ENCODE results near the gene RAD51D.
A peak's percentile ranks its signal among the peaks of the same experiment; 100 is the strongest.
"Not testable (repeated sequence)": the region's sequence is repeated elsewhere in the genome, so short reads cannot be mapped to it uniquely, and the experiment has no call there.

The RAD51D gene

DNA sequence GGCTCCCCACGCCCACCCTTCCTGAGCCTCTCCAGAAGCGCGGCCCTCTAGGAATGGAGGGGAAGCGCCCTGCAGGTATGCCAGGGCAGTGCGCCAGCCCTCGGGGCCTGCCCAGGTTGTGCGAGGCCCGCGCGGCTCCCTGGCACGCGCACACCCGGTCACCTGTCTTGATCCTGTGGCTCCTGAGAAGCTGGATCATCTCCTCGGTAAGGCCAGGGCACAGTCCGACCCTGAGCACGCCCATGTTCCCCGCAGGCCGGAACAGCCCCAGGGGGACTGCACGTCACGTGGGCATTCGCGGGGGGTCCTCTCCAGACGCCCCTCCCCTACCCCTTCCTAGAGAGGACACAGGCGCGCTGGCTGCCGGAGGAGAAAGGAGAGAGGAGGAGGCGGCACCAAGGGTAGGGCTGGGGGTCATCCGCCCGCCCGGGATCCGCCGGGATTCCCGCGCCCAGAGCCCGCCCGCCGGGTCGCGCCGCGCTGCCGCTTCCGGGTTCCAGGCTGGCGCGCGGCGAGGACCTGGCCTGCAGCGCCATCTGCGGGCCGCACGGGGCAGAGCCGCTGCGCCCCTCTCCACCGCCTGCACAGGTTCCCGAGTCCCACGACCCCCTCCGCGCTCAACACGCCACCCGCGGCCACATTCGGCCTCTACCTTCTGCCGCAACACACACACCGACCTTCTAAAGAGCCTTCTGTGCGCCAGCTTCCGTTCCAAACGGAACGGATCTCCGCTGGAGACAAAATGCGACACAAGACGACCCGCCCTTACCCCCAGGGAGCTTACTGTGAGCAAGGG lies at the start of gene RAD51D:
TSS of gene RAD51D (minus strand) at position 491 of the 796 bp plus-strand sequence. CDS start at position 244, 247 bp downstream.
- DNase-seq = peak; percentile 86

DNA sequence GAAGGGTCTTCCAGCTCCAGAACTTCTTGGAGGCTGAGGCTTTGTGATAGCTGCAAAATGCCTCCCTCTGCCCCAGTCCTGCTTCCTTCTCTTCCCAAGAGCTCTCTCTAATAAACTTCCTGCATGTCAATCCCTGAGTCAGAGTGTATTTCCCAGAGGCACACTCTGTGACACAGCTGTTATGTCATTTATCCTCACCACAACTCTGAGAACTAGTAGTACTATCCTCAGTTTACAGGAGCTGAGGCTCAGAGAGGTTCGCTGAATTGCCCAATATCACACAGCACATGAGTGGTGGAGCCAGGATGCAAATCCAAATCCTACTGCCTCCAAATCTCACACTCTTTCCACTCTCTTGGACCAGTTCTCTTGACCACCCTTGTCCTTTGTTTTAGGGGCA lies 48.0 kb upstream of the RAD51D start:
- DNase-seq = no peak

DNA sequence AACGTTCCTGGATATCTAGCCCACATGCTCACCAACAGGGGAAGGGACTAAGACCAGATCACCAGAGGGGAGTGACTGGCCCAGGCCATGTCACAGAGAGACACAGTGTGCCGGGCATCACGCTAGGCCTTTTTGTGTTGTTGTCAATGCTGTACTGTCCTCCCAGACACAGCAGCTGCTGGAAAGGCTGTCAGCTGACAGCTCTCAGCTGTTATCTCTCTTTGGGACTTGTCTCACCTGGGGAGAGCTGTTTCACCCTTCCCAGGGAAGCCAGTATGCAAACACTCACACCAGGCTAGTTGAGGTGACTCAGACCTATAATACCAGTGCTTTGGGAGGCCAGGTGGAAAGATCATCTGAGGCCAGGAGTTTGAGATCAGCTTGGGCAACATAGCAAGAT lies 47.4 kb upstream of the RAD51D start:
- no peak for DNase-seq

DNA sequence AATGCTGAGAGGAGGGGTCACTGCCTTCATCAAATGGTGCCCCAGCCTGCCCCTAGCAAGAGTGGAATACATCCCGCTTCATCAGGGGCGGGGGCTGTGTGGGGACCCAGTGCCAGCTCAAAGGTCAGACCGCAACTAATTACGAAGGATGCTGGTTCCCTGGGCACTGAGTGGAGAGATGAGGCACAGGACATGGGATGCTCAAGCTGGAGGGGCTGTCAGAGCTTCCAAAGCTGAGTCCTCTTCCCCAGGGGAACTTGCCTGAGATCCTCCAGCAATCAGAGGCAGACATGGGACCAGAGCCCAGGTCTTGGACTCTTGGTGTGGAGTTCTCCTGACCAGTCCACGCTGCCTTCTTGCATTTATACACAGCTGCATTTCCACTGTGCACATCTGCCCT lies 46.9 kb upstream of the RAD51D start:
- no peak for DNase-seq

DNA sequence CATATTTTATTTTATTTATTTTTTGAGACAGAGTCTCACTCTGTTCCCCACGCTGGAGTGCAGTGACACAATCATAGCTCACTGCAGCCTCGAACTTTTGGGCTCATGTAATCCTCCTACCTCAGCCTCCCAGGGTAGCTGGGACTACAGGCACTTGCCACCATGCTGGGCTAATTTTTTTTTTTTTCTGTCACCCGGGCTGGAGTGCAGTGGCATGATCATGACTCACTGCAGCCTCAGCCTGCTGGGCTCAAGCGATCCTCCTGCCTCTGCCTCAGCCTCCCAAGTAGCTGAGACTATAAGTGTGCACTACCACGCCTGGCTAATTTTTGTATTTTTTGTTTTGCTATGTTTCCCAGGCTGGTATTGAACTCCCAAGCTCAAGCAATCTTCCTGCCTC lies 45.1 kb upstream of the RAD51D start:
- no peak for DNase-seq

DNA sequence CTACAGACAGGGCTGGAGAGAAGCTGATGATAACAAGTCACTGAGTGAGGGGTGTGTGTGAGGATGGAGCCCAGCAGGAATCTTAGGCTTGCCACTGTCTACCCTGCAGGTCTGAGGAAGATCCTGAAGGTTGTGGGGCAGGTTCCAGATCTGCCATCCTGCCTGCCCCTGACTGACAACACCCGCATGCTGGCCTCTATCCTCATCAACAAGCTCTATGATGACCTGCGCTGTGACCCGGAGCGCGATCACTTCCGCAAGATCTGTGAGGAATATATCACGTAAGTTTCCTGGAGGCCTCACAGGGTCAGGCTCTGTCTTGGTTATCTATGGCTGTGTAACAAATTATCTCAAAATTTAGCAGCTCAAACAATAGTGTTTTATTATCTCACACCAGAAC lies 44.2 kb upstream of the RAD51D start:
- DNase-seq = no peak

DNA sequence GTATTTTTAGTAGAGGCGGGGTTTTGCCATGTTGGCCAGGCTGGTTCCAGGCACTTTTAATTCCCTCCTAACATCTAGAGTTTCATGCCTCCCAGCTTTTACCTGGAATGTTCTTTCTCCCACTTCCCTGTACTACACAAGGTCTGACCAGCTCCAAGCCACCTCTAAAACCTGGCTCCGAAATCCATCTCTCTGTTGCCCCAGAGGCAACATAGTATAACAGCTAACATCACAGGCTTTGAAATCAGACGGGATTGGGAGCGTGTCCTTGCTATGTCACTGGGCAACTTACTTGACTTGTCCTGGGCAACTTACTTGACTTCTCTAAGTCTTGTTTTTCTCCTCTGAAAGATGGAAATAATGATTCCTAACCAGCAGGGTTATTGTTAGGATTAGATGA lies 43.1 kb upstream of the RAD51D start:
- DNase-seq = no peak

DNA sequence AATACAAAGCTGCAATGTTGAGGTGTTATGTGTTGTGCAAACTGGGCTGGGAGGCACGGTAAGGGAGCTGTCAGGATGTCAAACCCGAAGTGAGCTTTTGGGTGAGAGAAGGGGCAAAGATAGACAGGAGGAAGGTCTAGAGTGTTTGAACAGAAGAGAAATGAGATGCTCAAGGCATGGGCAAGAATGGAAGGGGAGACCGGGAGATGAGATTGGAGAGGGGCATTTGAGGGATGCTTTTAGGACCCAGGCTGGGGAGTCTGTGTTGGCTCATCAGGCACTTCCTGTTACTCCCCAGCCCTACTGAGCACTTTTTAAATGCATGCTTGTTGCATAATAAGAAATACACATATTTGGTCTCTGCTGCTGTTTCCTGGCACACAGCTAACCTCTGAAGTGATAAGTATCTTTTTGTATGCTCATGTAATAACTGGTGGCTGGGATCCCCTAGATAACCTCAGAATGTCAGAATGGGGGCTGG lies 41.7 kb upstream of the RAD51D start:
- no peak for DNase-seq

DNA sequence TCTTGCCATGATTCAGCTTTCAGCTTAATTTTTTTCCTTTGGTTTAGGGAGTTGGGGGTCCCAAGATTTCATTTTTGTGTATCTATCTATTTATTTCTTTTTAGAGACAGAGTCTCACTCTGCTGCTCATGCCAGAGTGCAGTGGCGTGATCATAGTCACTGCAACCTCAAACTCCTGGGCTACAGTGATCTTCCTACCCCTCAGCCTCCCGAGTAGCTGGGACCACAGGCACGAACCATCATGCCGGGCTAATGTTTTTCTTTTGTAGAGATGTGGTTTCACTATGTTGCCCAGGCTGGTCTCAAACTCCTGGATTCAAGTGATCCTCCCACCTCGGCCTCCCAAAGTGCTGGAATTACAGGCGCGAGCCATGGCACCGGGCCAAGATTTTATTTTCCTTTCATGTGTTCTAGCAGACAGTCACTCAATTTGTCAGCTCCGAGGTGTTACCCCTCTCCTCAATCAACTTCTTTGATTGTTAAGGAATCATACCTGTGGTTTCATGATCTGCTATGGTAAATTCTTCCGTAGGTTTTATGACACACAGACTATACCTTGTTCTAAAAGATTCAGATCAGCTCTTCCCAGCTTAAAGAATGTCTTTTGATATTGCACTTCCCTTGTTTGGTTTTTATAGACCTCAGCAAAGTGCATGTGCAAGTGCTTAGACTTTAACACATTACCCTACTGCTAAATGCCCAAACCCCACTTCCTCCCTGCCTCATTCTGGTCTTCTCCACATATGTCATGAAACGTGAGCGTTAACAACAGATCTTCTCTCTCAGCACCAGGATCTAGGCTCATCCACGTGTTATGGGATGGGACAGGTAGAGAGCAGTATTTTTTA lies 40.9 kb upstream of the RAD51D start:
- DNase-seq = no peak

DNA sequence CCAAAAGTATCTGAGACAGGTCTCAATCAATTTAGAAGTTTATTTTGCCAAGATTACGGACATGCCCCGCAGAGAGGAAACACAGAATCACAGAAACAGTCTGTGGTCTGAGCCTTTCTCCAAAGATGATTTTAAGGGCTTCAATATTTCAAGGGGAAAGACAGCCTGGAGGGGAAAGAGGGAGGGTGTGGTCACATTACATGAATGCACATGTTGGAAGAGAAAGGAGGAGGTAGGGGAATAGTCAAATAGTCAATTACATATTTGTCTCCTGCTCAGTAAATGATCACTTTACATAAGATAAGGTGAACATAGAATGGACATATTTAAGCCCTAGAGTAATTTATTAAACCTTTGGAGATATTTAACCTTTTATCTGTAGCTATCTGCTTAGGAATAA lies 40.3 kb upstream of the RAD51D start:
- DNase-seq = no peak

DNA sequence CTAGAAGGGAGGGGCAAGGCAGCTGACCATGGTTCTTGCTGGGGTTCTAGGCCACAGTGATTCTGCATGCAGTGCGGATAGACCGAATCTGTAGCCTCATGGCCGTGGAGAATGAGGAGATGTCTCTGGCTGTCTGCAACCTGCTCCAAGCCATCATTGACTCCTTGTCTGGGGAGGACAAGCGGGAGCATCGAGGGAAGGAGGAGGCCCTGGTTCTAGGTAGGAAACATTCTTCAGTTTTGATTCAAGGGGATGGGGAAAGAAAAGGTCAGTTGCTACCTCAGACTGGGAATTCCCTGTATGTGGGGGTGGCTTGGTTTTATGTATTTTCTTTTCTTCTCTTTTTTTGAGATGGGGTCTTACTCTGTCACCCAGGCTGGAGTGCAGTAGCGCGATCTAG lies 35.6 kb upstream of the RAD51D start:
- DNase-seq = no peak

DNA sequence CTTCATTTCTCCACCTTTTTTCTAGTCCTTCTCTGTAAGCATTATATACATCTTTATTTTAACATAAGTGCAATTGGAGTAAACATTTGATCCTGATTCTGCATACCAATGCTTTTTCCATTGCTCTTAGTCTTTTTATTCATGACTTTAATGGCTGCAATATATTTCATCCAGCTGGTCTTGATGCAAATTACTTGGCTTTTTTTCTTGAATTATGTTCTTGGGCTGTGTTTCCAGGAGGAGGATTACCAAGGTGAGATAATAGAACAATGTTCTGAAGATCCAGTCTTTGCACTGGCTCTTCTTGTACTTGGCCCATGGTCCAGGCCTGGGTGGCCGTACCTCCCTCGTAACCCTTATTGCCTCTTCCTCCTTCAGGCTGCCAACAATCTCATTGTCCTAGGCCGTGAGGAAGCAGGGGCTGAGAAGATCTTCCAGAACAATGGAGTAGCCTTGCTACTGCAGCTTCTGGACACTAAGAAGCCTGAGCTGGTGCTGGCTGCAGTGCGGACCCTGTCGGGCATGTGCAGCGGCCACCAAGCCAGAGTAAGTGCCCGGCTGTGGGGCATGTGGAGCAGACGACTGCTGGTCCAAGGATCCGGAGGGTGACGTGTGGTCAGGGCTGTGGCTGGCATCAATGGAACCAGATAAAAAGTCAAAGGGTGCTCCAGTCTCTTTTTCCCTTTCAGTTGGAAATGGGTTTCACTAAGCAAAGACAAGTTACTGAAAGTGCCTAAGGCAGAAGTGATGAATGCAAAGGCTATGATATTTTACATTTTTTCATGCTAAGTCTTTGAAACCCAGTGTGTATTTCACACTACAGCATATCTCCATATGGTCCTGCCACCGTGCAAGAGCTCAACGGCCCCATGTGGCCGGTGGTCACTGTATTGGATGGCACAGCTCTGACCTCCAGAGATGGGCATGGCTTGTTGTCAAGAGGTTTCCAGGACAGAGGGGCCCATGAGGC lies 34.8 kb upstream of the RAD51D start:
- no peak for DNase-seq

DNA sequence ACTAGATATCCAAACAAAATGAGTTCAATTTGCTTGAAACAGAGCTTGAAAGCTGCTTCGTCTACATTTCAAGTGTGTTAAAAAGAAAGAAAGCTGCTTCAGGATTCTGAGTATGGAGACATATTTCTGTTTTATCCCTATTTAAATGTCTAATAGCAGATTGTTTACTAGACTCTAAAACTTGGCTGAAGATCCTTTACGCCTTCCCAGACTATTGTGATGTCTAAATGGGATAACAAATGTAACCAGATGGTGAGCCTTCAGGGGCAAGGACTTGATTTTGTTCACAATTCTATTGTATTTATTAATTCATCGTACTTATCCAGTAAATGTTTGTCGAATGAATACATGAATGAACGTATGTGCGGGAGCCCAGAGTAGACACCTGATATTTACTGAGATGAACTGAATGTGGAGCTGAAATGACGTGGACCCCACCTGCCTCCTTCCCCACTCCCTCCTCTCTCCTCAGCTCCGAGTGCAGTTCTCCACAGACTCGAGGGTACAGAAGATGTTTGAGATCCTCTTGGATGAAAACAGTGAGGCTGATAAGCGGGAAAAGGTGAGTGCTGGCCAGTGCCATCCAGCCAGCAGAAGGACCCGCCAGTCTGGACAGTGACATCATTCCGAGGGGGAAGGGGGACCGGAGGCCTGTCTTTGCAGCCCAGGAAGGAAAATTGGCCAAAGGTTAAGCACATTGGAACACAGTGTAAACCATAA lies 32.9 kb upstream of the RAD51D start:
- no peak for DNase-seq

DNA sequence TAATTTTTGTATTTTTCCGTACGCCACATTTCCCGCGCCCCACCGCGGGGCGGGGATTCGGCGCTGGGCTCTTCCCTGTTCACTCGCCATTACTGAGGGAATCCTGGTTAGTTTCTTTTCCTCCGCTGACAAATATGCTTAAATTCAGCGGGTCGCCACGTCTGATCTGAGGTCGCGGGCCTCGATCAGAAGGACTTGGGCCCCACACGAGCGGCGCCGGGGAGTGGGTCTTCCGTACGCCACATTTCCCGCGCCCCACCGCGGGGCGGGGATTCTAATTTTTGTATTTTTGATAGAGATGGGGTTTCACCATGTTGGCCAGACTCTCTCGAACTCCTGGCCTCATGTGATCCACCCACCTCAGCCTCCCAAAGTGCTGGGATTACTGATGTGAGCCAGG lies 31.4 kb upstream of the RAD51D start:
- DNase-seq = not testable (repeated sequence)

DNA sequence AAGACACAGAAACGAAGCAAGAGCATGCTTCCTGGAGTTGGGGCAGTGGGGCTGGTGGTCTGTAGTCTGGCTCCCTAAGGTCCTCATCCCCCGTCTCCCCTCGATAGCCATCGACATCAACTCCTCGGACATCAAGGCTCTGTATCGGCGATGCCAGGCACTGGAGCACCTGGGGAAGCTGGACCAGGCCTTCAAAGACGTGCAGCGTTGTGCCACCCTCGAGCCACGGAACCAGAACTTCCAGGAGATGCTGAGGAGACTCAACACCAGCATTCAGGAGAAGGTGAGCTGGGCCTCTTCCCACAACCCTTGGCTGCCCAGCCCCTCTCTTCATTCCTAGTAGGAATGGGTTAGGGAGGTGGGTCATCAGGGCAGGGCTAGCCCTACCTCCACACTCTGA lies 30.3 kb upstream of the RAD51D start:
- no peak for DNase-seq

DNA sequence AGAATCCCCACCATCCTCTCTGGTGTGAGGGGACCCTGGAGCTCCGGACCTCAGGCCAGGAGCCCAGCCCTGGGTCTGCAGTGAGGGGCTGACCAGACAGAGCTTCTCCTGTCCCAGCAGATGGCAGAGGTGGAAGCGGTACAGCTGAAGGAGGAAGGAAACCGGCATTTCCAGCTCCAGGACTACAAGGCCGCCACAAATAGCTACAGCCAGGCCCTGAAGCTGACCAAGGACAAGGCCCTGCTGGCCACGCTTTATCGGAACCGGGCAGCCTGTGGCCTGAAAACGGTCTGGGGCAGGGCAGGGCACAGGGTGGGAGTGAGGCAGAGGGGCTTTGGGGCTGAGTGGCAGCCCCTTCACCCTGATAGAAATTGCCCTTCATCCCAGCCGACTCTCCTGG lies 28.5 kb upstream of the RAD51D start:
- DNase-seq = no peak

DNA sequence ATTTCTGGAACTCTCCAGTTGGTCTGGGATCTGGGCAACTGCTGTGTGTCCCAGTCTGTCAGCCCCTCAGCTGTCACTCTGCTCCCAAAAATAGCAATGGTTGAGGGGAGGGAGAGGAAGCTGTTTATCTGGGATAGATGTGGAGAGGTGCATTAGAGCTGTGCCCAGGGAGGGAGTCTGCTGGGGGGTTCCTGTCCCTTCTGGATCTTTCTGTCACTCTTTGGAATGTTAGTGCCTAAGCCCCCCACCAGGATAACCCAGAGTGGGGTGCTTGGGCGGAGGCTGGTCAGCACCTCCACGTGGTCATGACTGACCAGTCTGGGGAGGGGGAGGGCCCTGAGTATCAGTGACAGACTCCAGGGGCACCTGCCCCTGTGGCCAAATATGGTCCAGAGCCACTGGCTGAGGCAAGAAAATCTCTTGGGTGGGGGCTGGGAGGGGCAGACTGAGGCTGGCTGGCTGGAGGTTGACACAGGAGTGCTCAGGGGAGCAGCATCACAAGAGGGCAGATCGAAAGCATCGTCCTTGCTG lies 27.8 kb upstream of the RAD51D start, which contains the start of gene UNC45B:
TSS of gene UNC45B (plus strand) at position 443 of the 531 bp plus-strand sequence. CDS start 447 bp downstream, outside the sequence.
- DNase-seq = no peak

DNA sequence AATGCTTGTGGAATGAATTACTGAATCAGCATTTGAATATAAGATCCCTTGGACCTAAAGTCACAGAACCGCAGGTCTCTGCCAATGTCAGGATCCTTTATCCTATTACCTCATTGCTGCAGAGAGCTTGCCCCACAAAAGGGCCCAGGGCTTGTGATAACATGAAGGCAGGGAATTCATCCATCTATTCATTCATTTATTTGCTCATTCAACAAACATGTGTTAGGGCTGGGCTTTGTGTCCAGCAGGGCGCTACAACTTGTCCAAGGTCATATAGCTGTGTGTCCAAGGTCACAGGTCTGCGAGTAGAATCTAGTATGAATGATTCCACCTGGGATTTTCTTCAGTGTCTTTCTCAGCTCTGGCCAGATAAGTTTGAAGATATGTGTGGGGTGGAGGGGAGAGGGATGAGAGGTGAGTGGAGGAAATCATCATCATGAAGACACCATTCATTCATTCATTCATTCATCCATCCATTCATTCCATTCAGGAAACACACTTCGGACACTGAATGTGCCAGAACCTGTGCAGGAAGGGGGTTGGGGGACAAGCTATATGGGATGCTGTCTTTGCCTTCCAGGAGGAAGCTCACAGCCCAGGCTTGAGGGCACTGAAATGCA lies 26.7 kb upstream of the RAD51D start:
- no peak for DNase-seq

DNA sequence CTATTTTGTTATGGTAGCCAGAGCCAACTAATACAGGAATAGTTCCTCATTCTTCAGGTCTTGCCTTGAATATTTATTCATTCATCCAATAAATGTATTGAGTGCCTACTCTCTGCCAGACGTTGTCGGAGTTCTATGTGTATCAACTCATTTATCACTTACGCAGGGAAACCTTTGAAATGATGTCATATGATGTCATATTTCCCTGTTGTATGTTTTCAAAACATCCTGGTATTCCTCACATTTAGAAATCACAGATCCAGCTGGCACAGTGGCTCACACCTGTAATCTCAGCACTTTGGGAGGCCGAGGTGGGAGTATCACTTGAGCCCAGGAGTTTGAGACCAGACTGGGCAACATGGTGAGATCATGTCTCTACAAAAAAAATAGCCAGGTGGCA lies 25.2 kb upstream of the RAD51D start:
- no peak for DNase-seq

DNA sequence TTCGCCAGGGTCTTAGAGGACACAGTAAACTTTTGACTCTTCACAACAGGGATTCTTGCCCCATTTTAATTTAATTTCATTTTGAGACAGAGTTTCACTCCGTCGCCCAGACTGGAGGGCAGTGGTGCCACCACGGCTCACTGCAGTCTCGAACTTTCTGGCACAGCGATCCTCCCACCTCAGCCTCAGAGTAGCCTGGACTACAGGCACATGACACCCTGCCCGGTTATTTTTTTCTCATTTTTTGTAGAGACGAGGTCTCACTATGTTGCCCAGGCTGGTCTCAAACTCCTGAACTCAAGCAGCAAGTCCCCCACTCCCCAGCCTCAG lies 22.8 kb upstream of the RAD51D start:
- no peak for DNase-seq

DNA sequence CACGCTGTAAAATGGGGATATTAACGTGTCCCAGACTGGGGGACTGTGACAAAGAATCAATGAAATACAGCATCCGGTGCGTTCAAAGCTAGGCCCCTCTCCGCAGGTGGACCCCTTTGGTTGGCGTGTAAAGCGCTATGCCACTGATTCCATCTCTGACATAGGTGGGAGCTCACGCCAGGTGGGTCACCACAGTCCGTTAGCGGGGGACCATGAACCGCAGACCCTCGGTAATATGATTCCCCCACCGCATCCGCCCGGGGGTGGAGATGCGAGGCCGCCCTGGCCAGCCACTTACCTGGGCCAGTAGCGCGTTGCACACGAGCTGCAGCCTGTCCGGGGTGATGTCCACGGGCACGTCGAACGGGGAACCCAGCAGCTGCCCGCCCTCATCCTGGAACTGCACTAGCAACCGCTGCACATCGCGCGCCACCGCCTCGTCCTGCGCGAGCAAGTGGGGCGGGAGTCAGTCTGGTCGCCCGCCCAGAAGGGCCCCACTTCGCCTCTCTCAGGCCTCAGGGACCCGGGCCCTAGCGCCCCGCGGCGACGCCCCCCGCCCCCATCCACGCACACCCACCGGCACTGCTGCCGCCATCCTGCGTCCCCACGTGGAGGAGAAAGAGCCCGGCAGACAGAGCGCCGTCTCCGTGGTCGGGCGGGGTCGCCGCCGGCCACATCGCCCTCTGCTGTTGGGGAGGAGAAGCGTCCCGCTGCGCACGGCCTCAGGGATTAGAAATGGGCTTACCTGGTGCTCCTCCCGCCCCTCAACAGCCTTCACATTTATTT lies 22.2 kb upstream of the RAD51D start, which contains the start of gene NLE1:
TSS of gene NLE1 (minus strand) at position 623 of the 786 bp plus-strand sequence. CDS start at position 595, 28 bp downstream.
- peak; percentile 89 for DNase-seq
